ENCODE measurements around the gene TRIM10. TPM values are rescaled to one million over a fixed set of nuclear protein-coding genes. Genes with fewer than 3 reads are reported as not detected.

The TRIM10 gene
- total RNA-seq, 1 experiment from 2014 or later, result 0.95 TPM

GRCh38 chr6:30162265-30163089 is 1.5 kb upstream of the TRIM10 start:
- no peaks in the 10 kb centered on the region for H3K36me3 Mint-ChIP-seq (ENCODE audit: insufficient read depth, unreplicated experiment)
- Histone ChIP-seq H3K4me3 (ENCODE audit: low read depth, low read length) (peak overlapping the region; percentile 89), H3K4me1 (no peaks in the 10 kb centered on the region), H3K36me3 (ENCODE audit: control insufficient read depth, insufficient read depth, low read length) (peaks cover 1% of the 10 kb centered on the region), H3K9me3 (no peaks in the 10 kb centered on the region), H3K27me3 (replicated peaks; ENCODE audit: control insufficient read depth, insufficient read depth, low read length) (no peaks in the 10 kb centered on the region)
- BruUV-seq (replicated peaks), result TSS peak; percentile 66
- no peak for DNase-seq
- peak overlapping the region; percentile 92 for H3K4me3 Mint-ChIP-seq (ENCODE audit: unreplicated experiment)
- H3K4me1 Mint-ChIP-seq (ENCODE audit: low read depth, unreplicated experiment), result peaks cover 14% of the 10 kb centered on the region
- intact Hi-C loops (cut with micrococcal nuclease; ENCODE audit: unreplicated experiment), result loop anchor here (1.0 to 5.0 kb wide), 3 partner anchors 44 to 100 kb away; partner anchors contain the start of gene POLR1H
- ChIA-PET POLR2A (no interaction called here), CTCF (interaction anchor here (2.2 kb wide), 1 partner anchor 59 kb away, joined by 12 read pairs; no protein-coding TSS in a partner anchor)
- no peak overlapping the region for H3K27ac Mint-ChIP-seq (ENCODE audit: unreplicated experiment)
- no peaks in the 10 kb centered on the region for H3K9me3 Mint-ChIP-seq (ENCODE audit: unreplicated experiment)
- no peak for TF ChIP-seq CTCF (IDR thresholded peaks at IDR 0.05; ENCODE audit: insufficient read depth in 1 of 2, low read depth in 1 of 2, low read length in 1 of 2, severe bottlenecking in 1 of 2, unreplicated experiment in 1 of 2)
- H3K27me3 Mint-ChIP-seq (ENCODE audit: insufficient read depth, unreplicated experiment), result no peaks in the 10 kb centered on the region

- DNase-seq, result no peak
- Mint-ChIP-seq H3K4me1 (ENCODE audit: low read depth, unreplicated experiment) (peaks cover 14% of the 10 kb centered on the region), H3K9me3 (ENCODE audit: unreplicated experiment) (no peaks in the 10 kb centered on the region), H3K27me3 (ENCODE audit: insufficient read depth, unreplicated experiment) (no peaks in the 10 kb centered on the region), H3K27ac (ENCODE audit: unreplicated experiment) (no peak overlapping the region), H3K36me3 (ENCODE audit: insufficient read depth, unreplicated experiment) (no peaks in the 10 kb centered on the region), H3K4me3 (ENCODE audit: unreplicated experiment) (no peak overlapping the region)
- Histone ChIP-seq H3K27me3 (replicated peaks; ENCODE audit: control insufficient read depth, insufficient read depth, low read length) (no peaks in the 10 kb centered on the region), H3K36me3 (ENCODE audit: control insufficient read depth, insufficient read depth, low read length) (no peaks in the 10 kb centered on the region), H3K4me3 (ENCODE audit: low read depth, low read length) (no peak overlapping the region), H3K9me3 (no peaks in the 10 kb centered on the region), H3K4me1 (no peaks in the 10 kb centered on the region)
- ChIA-PET CTCF (no interaction called here), POLR2A (no interaction called here)
- TF ChIP-seq CTCF (IDR thresholded peaks at IDR 0.05; ENCODE audit: insufficient read depth in 1 of 2, low read depth in 1 of 2, low read length in 1 of 2, severe bottlenecking in 1 of 2, unreplicated experiment in 1 of 2), result no peak
- BruUV-seq (replicated peaks), result no TSS peak
- intact Hi-C loops (cut with micrococcal nuclease; ENCODE audit: unreplicated experiment), result loop anchor here (5.0 kb wide), 1 partner anchor 98 kb away; the partner anchor contains the start of gene POLR1H
These were observed 815 bp downstream of the TRIM10 start for GRCh38 chr6:30160008-30160784.

- no peaks in the 10 kb centered on the region for H3K9me3 Mint-ChIP-seq (ENCODE audit: unreplicated experiment)
- ChIA-PET POLR2A (no interaction called here), CTCF (no interaction called here)
- Histone ChIP-seq H3K4me1 (no peaks in the 10 kb centered on the region; the same call in 1 of the 2 replicates), H3K4me3 (ENCODE audit: low read depth, low read length) (no peak overlapping the region), H3K27me3 (replicated peaks; ENCODE audit: control insufficient read depth, insufficient read depth, low read length) (no peaks in the 10 kb centered on the region), H3K36me3 (ENCODE audit: control insufficient read depth, insufficient read depth, low read length) (no peaks in the 10 kb centered on the region), H3K9me3 (no peaks in the 10 kb centered on the region)
- intact Hi-C loops (cut with micrococcal nuclease; ENCODE audit: unreplicated experiment), result no loop called here
- DNase-seq, result no peak
- no peak overlapping the region for H3K4me3 Mint-ChIP-seq (ENCODE audit: unreplicated experiment)
- no peaks in the 10 kb centered on the region for H3K27me3 Mint-ChIP-seq (ENCODE audit: insufficient read depth, unreplicated experiment)
- peaks cover 7% of the 10 kb centered on the region for H3K4me1 Mint-ChIP-seq (ENCODE audit: low read depth, unreplicated experiment)
- no peaks in the 10 kb centered on the region for H3K36me3 Mint-ChIP-seq (ENCODE audit: insufficient read depth, unreplicated experiment)
- no peak for TF ChIP-seq CTCF (IDR thresholded peaks at IDR 0.05; ENCODE audit: insufficient read depth in 1 of 2, low read depth in 1 of 2, low read length in 1 of 2, severe bottlenecking in 1 of 2, unreplicated experiment in 1 of 2)
- BruUV-seq (replicated peaks), result no TSS peak
- H3K27ac Mint-ChIP-seq (ENCODE audit: unreplicated experiment), result no peak overlapping the region
These were observed 2.5 kb downstream of the TRIM10 start for GRCh38 chr6:30158475-30159040.

All from Caco-2 (cell line).